ENCODE measurements around the gene C3orf18.

The C3orf18 gene

GRCh38 chr3:50603261-50604109, 35.9 kb upstream of the C3orf18 start:
- DNase-seq (ENCODE audit: low read depth in 2 of 2): no peak

- DNase-seq (ENCODE audit: low read depth in 2 of 2): no peak
Measured at GRCh38 chr3:50602595-50603191, 35.1 kb upstream of the C3orf18 start.

GRCh38 chr3:50600841-50601591, 33.5 kb upstream of the C3orf18 start:
- peak; percentile 70 to 76 for DNase-seq (ENCODE audit: low read depth in 2 of 2)

DNA sequence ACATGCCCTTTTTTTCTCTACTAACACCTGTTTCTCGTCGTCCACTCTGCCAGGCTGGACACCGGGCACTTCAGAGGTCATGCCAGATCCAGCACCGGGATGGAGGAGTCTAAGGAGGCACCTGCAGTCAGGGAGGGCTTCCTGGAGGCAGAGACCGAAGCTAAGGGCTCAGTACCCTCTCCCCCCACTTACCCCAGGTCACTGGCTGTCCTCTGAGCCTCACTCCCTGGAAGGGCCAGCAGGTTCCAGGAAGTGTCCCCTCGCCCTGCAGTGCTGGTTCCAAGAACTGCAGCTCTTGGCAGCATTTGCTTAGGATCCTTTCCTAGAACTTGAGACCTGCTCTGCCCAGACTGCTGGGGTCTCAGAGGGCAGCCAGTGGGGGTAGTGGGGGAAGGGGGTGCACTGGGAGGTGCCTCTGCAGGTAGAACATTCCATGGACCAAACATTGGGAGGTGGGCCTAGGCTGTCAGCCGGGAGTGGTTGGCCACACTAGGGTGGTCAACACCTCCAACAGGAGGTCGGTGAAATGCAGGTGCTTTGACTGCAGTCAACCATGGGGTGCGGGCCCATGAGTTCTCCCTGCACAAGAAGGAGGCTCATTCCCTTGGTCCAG, 32.7 kb upstream of the C3orf18 start:
- DNase-seq (ENCODE audit: low read depth in 2 of 2): no peak

- DNase-seq (ENCODE audit: low read depth in 2 of 2): no peak
Measured at GRCh38 chr3:50599716-50600118, 32.2 kb upstream of the C3orf18 start.

GRCh38 chr3:50599115-50599715, 31.7 kb upstream of the C3orf18 start:
- no peak for DNase-seq (ENCODE audit: low read depth in 2 of 2)

DNA sequence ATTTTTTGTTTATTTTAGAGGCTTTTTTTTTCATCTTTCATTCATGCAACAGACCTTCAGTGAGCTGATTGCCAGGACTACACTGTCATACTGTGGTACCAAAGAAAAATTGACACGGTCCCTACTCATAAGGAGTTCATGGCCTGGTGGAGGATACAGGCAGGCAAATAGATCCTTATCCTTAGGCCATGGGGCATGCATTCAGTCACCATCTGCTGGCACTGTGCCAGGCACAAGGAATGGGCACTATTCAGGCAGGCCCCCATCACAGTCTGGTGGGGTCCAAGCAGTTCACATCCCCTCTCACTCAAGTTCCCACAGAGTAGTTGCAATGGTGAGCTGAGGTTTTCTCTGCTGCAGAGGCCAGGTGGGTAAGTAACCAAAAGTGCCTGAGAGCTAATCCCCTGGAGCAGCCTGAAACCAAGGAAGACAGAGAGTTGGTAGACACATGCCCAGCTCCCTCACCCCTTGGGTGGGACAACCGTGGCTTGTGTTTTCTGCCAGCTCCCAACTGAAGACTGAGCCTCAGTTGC, 26.8 kb upstream of the C3orf18 start:
- no peak for DNase-seq (ENCODE audit: low read depth in 2 of 2)

DNA sequence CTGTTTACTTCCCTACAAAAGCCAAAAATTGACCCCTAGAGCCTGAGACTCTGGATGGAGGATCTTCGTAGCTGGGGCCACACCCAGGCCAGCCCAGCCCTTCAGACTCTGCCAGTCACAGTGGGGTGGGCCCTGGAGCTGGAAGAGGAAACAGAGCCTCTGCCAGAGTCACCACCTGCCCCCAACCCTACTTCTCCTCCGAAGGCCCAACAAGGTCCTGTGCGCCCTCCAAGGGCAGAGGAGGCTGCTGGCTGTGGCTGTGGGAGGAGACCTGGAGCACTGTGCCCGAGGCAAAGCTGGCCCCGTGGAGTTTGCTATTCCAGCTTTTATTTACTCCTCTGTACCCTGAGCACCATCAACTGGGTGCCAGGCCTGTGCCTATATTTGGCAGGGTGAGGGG, 25.0 kb upstream of the C3orf18 start:
- no peak for DNase-seq (ENCODE audit: low read depth in 2 of 2)

- DNase-seq (ENCODE audit: low read depth in 2 of 2): no peak
Measured at GRCh38 chr3:50591196-50591741, 23.7 kb upstream of the C3orf18 start.

- no peak for DNase-seq (ENCODE audit: low read depth in 2 of 2)
Measured at GRCh38 chr3:50588759-50589433, 21.3 kb upstream of the C3orf18 start.

- no peak for DNase-seq (ENCODE audit: low read depth in 2 of 2)
Measured at GRCh38 chr3:50587806-50588758, 20.5 kb upstream of the C3orf18 start.

- no peak for DNase-seq (ENCODE audit: low read depth in 2 of 2)
Measured at GRCh38 chr3:50587373-50587772, 19.8 kb upstream of the C3orf18 start.

DNA sequence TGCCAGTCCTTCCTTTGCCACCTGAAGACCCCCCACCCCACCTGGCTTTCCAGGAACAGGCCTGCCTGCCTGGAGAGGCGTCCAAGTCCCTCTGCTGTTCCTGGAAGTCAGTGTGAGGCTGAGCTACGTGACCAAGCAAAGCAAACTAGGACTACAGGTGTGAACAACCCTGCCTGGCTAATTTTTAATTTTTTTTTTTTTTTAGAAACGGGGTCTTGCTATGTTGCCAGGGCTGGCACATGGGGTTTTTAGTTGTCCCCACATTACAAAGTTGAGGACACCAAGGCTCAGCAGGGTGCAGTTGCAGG, 19.2 kb upstream of the C3orf18 start:
- no peak for DNase-seq (ENCODE audit: low read depth in 2 of 2)

- no peak for DNase-seq (ENCODE audit: low read depth in 2 of 2)
Measured at GRCh38 chr3:50585919-50586762, 18.6 kb upstream of the C3orf18 start.

DNA sequence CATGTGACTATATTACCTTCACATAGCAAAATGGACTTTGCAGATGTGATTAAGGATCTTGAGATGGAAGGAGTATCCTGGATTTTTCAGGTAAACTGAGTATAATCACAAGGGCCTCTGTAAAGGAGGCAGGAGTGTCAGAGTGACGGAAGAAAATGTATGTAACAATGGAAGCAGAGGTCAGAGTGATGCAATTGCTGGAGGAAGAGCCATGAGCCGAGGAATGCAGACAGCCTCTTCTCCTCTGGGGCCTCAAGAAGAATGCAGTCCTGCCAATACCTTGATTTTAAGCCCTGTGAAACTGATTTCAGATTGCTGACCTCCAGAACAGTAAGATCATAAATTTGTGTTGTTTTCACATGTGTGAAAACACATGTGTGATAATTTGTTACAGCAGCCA, 16.8 kb upstream of the C3orf18 start:
- DNase-seq (ENCODE audit: low read depth in 2 of 2): no peak

- DNase-seq (ENCODE audit: low read depth in 2 of 2): no peak
Measured at GRCh38 chr3:50583897-50584296, 16.4 kb upstream of the C3orf18 start.

GRCh38 chr3:50582083-50582482, 14.5 kb upstream of the C3orf18 start:
- no peak for DNase-seq (ENCODE audit: low read depth in 2 of 2)

GRCh38 chr3:50581459-50581842, 13.9 kb upstream of the C3orf18 start:
- DNase-seq (ENCODE audit: low read depth in 2 of 2): no peak
